Memory B cell (primary cell): ENCODE data around the gene CEP63.

Source experiments
- ATAC-seq: fragments of 150-1000 bp; cut with Tn5 transposase; 2 replicates; pipeline ENCODE4 v1.10.0; 2021; ENCODE audit warnings: low read depth, mild to moderate bottlenecking, moderate library complexity
- DNase-seq, 2 donors: peaks; one replicate each; pipeline ENCODE4 v3.0.0; 2022; ENCODE audit warnings: low spot score in 2 of 2
- H3K27ac Mint-ChIP-seq: one replicate; pipeline ENCODE4 v1.8.0; 2022; ENCODE audit warnings: mild to moderate bottlenecking, moderate library complexity, mixed read lengths
- H3K27me3 Mint-ChIP-seq: one replicate; pipeline ENCODE4 v1.8.0; 2022; ENCODE audit warnings: mixed read lengths
- H3K36me3 Mint-ChIP-seq: one replicate; pipeline ENCODE4 v1.8.0; 2022; ENCODE audit warnings: mild to moderate bottlenecking, mixed read lengths
- H3K4me1 Mint-ChIP-seq: one replicate; pipeline ENCODE4 v1.8.0; 2022; ENCODE audit warnings: mixed read lengths
- H3K4me3 Mint-ChIP-seq: one replicate; pipeline ENCODE4 v1.8.0; 2022; ENCODE audit warnings: mild to moderate bottlenecking, moderate library complexity, mixed read lengths
- H3K9me3 Mint-ChIP-seq: one replicate; pipeline ENCODE4 v1.8.0; 2022; ENCODE audit warnings: mixed read lengths

CEP63 gene

DNA sequence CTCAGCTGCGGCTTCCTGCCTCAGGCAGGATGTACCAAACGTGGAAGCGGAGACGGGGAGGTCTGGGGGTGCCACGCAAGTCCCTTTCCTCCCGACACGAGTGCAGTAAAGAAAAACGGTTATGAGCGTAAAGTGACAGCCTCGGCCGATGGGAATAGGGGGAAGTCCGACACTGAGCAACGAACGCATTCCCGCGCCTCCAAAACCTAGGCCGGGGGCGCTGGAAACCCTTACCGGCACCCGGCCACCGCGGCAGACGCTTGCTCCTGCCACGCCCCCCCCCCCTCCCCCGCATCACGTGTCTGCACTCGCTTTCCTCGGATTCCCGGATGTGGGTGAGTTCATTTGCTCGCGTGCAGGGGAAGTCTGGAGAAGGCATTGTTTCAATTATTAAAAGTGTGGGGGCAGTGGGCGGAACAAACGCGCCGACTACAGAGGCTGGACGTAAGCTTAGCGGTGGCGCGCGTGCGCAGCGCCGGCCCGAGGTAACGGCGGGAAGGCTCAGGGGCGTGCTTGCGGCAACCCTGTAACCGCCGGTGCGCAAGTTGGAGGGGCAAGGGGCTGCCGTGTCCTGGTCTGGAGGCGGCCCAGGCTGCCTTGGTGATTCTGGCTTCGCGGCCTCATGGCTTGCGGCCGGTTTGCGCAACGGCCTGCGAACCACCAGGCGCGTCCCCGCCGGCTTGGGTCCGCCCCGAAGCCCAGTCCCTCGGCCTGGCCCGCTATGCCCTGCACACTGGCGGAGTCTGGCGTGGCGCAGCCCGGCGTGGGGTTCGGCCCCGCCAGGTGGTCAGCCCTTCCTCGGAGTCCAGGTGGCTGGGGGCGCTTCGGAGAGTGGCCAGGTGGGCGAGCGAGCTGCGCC lies at the start of gene CEP63, which contains the start of gene ANAPC13:
TSS of gene CEP63 (plus strand) at position 340 of the 859 bp plus-strand sequence. CDS start 9,264 bp downstream, outside the sequence.
TSS of gene ANAPC13 (minus strand) at position 268 of the 859 bp plus-strand sequence. CDS start 3,081 bp downstream, outside the sequence.
- peaks cover 12% of the 10 kb centered on the region for H3K36me3 Mint-ChIP-seq

DNA sequence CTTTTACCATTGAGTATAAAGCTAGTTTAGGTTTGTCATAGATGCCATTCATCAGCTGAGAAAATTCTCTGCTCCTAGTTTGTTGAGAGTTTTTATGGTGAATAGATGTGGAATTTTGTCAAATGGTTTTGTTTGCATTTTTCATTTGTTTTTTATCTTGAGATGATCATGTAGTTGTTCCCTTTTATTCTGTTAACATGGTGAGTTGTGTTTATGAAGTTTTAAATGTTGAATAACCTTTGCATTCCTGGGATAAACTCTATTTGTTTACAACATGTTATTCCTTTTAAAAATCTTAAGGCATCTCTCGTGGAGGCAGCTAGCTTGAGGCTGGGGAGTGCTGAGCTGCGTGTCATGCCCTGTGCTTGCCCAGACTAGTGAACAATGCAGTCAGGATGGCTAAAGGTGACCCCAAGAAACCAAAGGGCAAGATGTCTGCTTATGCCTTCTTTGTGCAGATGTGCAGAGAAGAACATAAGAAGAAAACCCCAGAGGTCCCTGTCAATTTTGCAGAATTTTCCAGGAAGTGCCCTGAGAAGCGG lies 48.6 kb upstream of the CEP63 start:
- Mint-ChIP-seq H3K4me1 (no peaks in the 10 kb centered on the region), H3K9me3 (peaks cover 4% of the 10 kb centered on the region), H3K27me3 (peaks cover 11% of the 10 kb centered on the region), H3K4me3 (no peak overlapping the region), H3K36me3 (no peaks in the 10 kb centered on the region), H3K27ac (no peak overlapping the region)
- no peak for DNase-seq
- no peak for ATAC-seq

More for the DNA sequence above, at the start of gene CEP63, which contains the start of gene ANAPC13:
- Mint-ChIP-seq H3K27ac (peak within 1 kb of the TSS; percentile 93), H3K9me3 (no peaks in the 10 kb centered on the region), H3K4me1 (peaks cover 32% of the 10 kb centered on the region), H3K27me3 (no peaks in the 10 kb centered on the region), H3K4me3 (peak within 1 kb of the TSS; percentile 98)
- DNase-seq (peak; percentile 90 to 91), ATAC-seq (peak; percentile 83)

DNA sequence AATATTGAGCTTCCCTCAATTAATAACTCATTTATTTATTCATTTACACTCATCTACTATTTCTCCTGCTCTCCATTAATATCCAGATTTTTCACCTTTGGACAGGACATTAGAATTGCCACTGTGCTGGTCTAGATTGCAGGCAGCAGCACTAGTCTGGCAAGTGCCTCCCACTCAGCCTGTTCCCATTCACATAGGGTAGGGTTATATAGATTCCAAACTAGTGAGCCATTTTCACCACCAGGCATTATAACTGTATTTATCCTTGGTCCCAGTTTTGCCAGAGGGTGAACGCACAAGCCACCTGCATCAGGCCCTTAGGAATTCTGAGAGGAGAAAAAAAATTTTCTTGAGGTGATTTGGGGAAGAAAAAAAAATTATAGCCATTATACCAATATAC lies 44.5 kb upstream of the CEP63 start:
- H3K9me3 Mint-ChIP-seq: peaks cover 13% of the 10 kb centered on the region
- H3K27me3 Mint-ChIP-seq: peaks cover 15% of the 10 kb centered on the region
- no peak overlapping the region for H3K4me3 Mint-ChIP-seq
- ATAC-seq: no peak
- peaks cover 5% of the 10 kb centered on the region for H3K36me3 Mint-ChIP-seq
- H3K4me1 Mint-ChIP-seq: no peaks in the 10 kb centered on the region
- DNase-seq: no peak
- no peak overlapping the region for H3K27ac Mint-ChIP-seq

DNA sequence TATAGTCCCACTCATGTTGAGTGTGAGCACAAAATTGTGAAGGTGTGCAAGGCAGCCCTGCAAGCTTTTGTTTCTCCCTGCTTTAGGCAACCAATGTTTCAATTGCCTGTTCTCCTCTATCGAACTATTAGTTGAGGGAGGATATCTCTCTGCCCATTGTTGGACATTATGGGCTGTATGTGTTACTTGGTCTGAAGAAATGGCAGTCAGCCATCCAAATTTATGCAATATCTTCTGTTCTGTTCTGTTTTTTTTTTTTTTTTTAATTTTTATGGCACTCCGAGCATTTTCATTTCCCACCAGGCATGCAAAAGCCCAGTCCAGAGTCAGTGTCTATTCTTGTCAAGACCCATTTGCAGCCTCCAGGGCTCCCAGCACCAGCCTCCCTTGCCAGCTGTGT lies 44.0 kb upstream of the CEP63 start:
- no peak overlapping the region for H3K4me3 Mint-ChIP-seq
- H3K9me3 Mint-ChIP-seq: peaks cover 13% of the 10 kb centered on the region
- peaks cover 5% of the 10 kb centered on the region for H3K36me3 Mint-ChIP-seq
- DNase-seq (no peak), ATAC-seq (no peak)
- H3K4me1 Mint-ChIP-seq: no peaks in the 10 kb centered on the region
- H3K27me3 Mint-ChIP-seq: peaks cover 19% of the 10 kb centered on the region
- no peak overlapping the region for H3K27ac Mint-ChIP-seq

DNA sequence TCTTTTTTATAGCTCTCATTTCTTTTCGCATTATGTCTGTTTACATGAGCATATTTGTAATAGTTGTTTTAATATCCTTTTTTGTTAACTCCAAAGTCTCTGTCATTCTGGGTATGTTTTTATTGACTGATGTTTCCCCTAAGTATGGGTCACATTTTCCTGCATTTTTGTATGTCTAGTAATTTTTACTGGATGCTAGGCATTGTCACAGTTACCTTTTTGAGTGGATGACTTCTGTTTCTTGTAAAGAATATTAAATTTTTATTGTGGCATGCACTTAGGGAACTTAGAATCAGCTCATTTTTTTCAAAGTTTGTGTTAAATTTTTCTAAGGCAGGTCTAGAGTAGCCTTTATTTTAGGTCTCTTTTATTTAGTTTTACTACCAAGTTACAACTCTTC lies 40.8 kb upstream of the CEP63 start:
- ATAC-seq (no peak), DNase-seq (no peak)
- Mint-ChIP-seq H3K4me1 (no peaks in the 10 kb centered on the region), H3K4me3 (no peak overlapping the region), H3K36me3 (peaks cover 5% of the 10 kb centered on the region), H3K27me3 (peaks cover 25% of the 10 kb centered on the region), H3K27ac (no peak overlapping the region), H3K9me3 (peaks cover 11% of the 10 kb centered on the region)

DNA sequence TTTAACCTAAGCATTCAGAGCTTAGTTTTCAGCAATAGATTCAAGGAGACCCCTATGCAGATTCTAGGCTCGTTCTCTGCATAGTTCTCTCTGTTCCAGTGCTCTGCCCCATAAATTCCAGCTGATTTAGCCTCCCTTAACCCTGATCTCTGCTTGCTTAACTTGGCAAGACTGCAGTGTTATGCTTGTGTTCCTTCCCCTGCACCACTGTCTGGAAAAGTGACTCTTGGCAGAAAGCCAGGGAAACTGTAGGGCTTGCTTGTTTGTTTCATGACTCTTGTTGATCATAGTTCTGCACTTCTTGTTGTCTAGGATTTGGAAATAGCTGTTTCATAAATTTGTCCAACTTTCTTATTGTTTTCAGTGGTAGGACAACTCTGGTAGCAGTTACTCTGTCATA lies 40.2 kb upstream of the CEP63 start:
- Mint-ChIP-seq H3K4me1 (no peaks in the 10 kb centered on the region), H3K9me3 (peaks cover 10% of the 10 kb centered on the region), H3K36me3 (peaks cover 5% of the 10 kb centered on the region), H3K27ac (no peak overlapping the region), H3K27me3 (peaks cover 24% of the 10 kb centered on the region), H3K4me3 (no peak overlapping the region)
- DNase-seq (no peak), ATAC-seq (no peak)

DNA sequence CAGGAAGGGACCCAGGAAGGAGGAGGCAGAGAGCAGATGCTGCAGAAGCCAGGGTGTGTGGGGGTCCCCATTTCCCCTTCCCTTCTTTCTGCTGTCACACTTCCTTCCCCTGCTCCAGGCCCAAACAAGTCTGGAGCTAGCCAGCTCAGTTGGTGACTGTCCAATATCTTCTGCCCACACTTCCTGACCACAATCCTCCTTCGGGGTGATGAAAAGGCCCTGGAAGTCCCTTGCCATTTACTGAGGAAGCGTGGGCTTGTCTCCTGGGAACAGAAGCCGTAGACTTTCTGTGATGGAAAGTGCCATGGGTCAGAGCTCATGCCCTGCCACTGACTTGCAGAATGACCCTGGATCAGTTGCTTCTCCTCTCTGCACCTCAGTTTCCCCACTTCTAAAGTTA lies 39.1 kb upstream of the CEP63 start:
- Mint-ChIP-seq H3K27me3 (peaks cover 23% of the 10 kb centered on the region), H3K27ac (no peak overlapping the region), H3K4me3 (no peak overlapping the region), H3K36me3 (peaks cover 5% of the 10 kb centered on the region), H3K4me1 (no peaks in the 10 kb centered on the region), H3K9me3 (peaks cover 10% of the 10 kb centered on the region)
- DNase-seq: no peak
- ATAC-seq: no peak

DNA sequence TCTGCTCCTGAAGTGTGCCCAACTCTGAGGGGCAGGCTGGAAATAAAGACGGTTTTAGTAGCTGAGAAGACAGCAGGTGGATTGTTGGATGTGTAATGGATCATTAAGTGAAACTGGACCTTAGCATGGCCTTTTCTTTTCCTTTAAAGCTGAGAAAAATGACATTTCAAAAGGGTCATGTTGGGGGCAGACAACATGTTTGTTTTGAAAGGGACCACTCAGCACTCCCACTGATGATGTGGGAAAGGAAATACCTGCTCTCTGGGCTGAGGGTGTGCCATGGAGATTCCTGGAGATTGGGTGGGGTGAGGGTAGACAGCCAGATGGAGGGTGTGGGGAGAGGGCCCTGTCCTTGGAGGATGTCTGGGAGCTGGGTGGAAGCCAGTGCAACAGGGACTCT lies 38.5 kb upstream of the CEP63 start:
- Mint-ChIP-seq H3K36me3 (peaks cover 5% of the 10 kb centered on the region), H3K27ac (no peak overlapping the region), H3K9me3 (peaks cover 10% of the 10 kb centered on the region), H3K4me3 (no peak overlapping the region), H3K4me1 (no peaks in the 10 kb centered on the region), H3K27me3 (peaks cover 23% of the 10 kb centered on the region)
- ATAC-seq (no peak), DNase-seq (no peak)

DNA sequence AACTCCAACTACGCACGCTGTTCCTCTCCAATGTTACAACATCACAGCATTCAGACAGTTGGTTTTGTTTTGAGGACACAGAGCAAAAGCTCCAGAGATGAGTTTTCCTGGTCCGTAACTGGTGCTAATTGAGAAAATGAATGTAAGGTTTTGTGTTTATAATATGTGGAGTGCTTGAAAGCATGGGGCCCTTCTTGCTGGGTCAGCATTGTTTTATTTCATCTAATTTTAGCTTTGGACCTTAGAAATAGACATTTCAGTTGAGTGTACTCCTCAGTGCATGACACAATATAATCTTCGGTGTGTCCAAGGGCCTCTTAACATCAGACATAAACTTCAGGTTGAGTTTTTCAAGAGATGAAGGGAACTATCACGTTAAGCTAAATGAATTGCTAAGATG lies 37.2 kb upstream of the CEP63 start:
- no peak for ATAC-seq
- Mint-ChIP-seq H3K27ac (no peak overlapping the region), H3K27me3 (peaks cover 23% of the 10 kb centered on the region), H3K4me3 (no peak overlapping the region), H3K36me3 (peaks cover 5% of the 10 kb centered on the region), H3K9me3 (peaks cover 10% of the 10 kb centered on the region), H3K4me1 (no peaks in the 10 kb centered on the region)
- no peak for DNase-seq

DNA sequence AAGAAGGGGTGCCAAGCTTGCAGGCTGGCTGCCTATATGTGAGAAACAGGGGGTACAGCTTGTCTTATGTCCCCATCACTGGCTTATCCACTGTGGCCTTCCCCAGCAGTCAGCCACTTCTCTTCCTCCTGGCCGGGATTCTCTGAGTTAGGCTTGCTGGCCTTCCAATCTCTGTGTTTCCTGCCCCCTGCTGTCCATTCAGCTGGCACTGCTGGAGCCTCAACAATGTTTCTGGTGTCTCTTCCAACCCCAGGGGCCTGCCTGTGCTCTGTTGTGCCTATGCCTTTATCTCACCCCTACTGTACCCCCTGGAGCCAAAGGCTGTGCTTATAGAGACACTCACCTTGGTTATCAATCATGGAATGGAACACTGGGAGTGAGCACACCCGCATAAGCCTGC lies 36.6 kb upstream of the CEP63 start:
- DNase-seq: no peak
- ATAC-seq: no peak
- H3K4me3 Mint-ChIP-seq: no peak overlapping the region
- no peak overlapping the region for H3K27ac Mint-ChIP-seq
- no peaks in the 10 kb centered on the region for H3K4me1 Mint-ChIP-seq
- H3K36me3 Mint-ChIP-seq: peaks cover 5% of the 10 kb centered on the region
- H3K27me3 Mint-ChIP-seq: peaks cover 23% of the 10 kb centered on the region
- peaks cover 10% of the 10 kb centered on the region for H3K9me3 Mint-ChIP-seq

DNA sequence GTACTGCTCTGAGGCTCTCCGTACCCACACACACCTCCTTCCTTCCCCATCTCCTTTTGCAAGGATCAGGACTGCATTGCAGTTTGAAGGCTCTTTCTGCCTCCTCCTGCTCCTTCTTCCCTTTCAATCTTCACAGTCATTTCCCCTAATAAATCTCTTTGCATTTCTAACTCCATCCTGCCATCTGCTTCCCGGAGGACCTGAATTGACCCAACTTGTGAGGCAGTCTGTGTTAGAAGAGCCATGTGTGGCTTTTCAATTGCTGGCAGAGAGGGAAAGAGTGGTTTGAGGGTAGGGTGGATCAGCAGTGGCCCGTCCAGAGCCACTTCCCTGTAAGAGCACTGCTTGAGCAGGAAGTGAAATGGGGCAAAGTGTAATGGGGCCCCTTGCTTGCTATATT lies 35.9 kb upstream of the CEP63 start:
- Mint-ChIP-seq H3K27ac (no peak overlapping the region), H3K4me3 (no peak overlapping the region), H3K4me1 (no peaks in the 10 kb centered on the region), H3K9me3 (peaks cover 6% of the 10 kb centered on the region), H3K27me3 (peaks cover 22% of the 10 kb centered on the region), H3K36me3 (peaks cover 3% of the 10 kb centered on the region)
- no peak for DNase-seq
- no peak for ATAC-seq

DNA sequence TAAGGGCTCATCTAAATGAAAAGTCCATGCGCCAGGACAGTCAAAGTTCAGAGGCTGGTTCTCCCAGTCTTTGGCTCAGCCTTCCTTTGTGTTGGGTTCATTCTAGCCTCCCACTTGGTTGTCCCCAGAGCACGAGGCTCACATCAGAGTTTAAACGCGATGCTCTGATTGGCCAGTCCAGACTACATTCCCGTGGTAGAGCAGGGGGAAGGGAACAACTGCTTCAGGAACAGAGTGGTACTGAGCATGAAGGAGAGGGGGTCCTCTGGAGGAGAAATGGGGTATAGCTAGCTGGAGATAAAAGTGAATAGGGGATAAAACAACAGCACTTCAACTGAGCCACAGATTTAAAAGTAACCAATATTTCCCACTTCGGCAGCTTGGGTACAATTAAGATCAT lies 32.2 kb upstream of the CEP63 start:
- H3K27ac Mint-ChIP-seq: no peak overlapping the region
- H3K9me3 Mint-ChIP-seq: no peaks in the 10 kb centered on the region
- no peak for ATAC-seq
- no peak for DNase-seq
- H3K36me3 Mint-ChIP-seq: no peaks in the 10 kb centered on the region
- peaks cover 13% of the 10 kb centered on the region for H3K27me3 Mint-ChIP-seq
- no peaks in the 10 kb centered on the region for H3K4me1 Mint-ChIP-seq
- H3K4me3 Mint-ChIP-seq: no peak overlapping the region

DNA sequence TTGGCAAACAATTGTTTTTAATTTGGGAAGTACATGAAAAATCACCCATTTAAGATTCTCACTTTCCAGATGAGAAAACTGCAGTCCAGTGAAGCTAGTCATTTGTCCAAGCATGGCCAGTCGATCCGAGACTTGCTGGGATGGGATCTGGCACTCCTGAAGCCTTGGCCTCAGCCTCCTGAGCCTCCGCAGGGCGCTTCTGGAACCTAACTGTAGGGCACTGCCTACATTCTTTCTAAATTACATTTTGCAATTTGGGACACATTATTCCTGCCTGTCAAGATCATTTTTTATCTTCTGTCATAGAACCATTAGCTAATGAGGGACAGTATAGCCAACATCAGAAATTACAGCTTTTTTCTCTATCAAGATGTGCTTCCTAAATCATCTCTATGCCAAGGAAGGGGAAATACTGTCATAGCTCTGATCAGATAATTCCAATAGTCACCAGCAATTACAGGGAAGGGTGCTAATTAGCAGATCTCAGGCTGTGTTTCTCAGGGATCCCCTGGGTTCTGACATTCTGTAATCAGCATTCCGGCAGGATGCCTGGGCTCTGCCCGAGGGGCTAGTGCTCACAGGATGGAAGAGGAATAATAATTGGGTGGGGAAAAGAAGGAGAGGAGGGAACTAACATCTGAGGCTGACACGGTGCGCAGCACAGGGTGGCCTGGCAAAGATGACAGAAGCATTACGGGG lies 28.3 kb upstream of the CEP63 start:
- Mint-ChIP-seq H3K4me1 (no peaks in the 10 kb centered on the region), H3K9me3 (no peaks in the 10 kb centered on the region), H3K27ac (no peak overlapping the region), H3K36me3 (no peaks in the 10 kb centered on the region), H3K27me3 (peaks cover 12% of the 10 kb centered on the region), H3K4me3 (no peak overlapping the region)
- DNase-seq: no peak
- ATAC-seq: no peak

DNA sequence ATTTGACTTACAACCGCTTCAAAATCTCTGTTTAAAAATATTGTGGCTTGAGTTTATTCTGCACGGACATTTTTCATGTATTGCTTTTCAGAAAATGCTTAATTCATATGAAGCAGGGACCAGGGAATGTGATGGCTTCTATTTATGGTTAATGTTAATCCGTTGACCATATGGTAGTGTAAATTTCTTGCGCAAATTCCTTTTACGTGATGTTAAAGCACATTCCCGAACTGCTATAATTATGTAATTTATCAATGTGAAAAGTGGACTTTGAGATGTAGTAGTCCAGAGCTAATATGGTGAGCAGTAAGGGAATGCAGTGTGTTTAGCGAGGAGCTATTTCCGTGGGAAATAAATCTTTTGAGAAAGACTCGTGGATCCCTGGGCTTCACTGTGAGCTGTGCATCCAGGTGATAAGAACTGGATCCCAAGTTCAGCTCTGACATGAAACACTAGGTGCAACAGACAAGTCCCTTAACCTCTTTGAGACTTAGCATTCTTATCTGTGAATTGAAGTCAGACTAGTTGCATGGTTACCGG lies 27.4 kb upstream of the CEP63 start:
- Mint-ChIP-seq H3K27me3 (peaks cover 14% of the 10 kb centered on the region), H3K9me3 (no peaks in the 10 kb centered on the region), H3K36me3 (no peaks in the 10 kb centered on the region), H3K4me1 (no peaks in the 10 kb centered on the region), H3K27ac (no peak overlapping the region), H3K4me3 (no peak overlapping the region)
- DNase-seq (no peak), ATAC-seq (no peak)
